HCT116 (cell line): Measurements from ENCODE around the gene HOXC12. TPM values are rescaled to one million over a fixed set of nuclear protein-coding genes. Genes with fewer than 3 reads are reported as not detected.

Experiments
- ATAC-seq: fragments of 200-7000 bp; cut with Tn5 transposase; 2 replicates; pipeline ENCODE4 v1.9.1; 2020; ENCODE audit warnings: mild to moderate bottlenecking, moderate library complexity
- BruUV-seq: library from RNA; stranded (reverse); fragments of 400-500 nt; replicated peaks from 2 replicates; lab custom pipeline; 2021; lab: Mats Ljungman, UMichigan
- CTCF ChIA-PET: fragments of 300-600 bp; sonication (Branson Sonifier 250); formaldehyde crosslinking; loops from one replicate; lab custom pipeline; 2021; ENCODE audit warnings: antibody characterized with exemption; lab: Charles Lee
- POLR2A ChIA-PET: fragments of 300-600, 350-600 bp; sonication (Branson Sonifier 250); formaldehyde crosslinking; loops from one replicate; lab custom pipeline; 2021; ENCODE audit warnings: antibody characterized with exemption; lab: Charles Lee
- RAD21 ChIA-PET, 2 experiments: fragments of 300-600 bp; sonication (Branson Sonifier 250); formaldehyde crosslinking; loops; one replicate each; lab custom pipeline; 2023; ENCODE audit warnings: low total read pairs in 2 of 2; ENCODE audit not compliant: uncharacterized antibody in 2 of 2, unreplicated experiment in 2 of 2, low non-redundant PET in 1 of 2; lab: Charles Lee
- DNase-seq: peaks from one replicate; pipeline ENCODE4 v3.0.0-alpha.2; 2010; ENCODE audit warnings: low read depth, low spot score
- H2AFZ ChIP-seq: fragments of 200-600 bp; shearing (Covaris generic), sonication (generic); 2 replicates; pipeline ENCODE4 v1.6.1; 2017; ENCODE audit warnings: low read depth, mixed run types, mixed read lengths, antibody characterized with exemption, low read length; ENCODE audit not compliant: poor library complexity, severe bottlenecking
- H3K27ac ChIP-seq: 2 replicates; pipeline ENCODE4 v1.5.1; 2012; ENCODE audit warnings: low read depth, low read length
- H3K27me3 ChIP-seq: fragments of 200-600 bp; sonication (generic); 2 replicates; pipeline ENCODE4 v1.6.1; 2016; ENCODE audit warnings: mixed run types, low read length, mixed read lengths; ENCODE audit not compliant: insufficient read depth
- H3K36me3 ChIP-seq, 2 experiments: fragments of 200-500 bp in 1 of 2; fragments of 200-600 bp in 1 of 2; sonication (Bioruptor generic) in 1 of 2; sonication (generic) in 1 of 2; 2 replicates each; pipeline versions ENCODE4 v1.5.1 to v1.6.1; 2014 to 2016; ENCODE audit warnings: low read length in 2 of 2, inconsistent platforms in 1 of 2, mixed read lengths in 1 of 2, mixed run types in 1 of 2; ENCODE audit not compliant: insufficient read depth in 2 of 2, control insufficient read depth in 1 of 2
- H3K4me1 ChIP-seq, 2 experiments: fragments of 200-600 bp in 1 of 2; sonication (generic) in 1 of 2; 2 replicates each; pipeline versions ENCODE4 v1.5.1 to v1.6.1; 2012 to 2017; ENCODE audit warnings: low read length in 2 of 2, inconsistent platforms in 1 of 2, mild to moderate bottlenecking in 1 of 2, mixed read lengths in 1 of 2, mixed run types in 1 of 2, moderate library complexity in 1 of 2; ENCODE audit not compliant: insufficient read depth in 2 of 2, control insufficient read depth in 1 of 2
- H3K4me2 ChIP-seq: fragments of 200-600 bp; sonication (generic); 2 replicates; pipeline ENCODE4 v1.6.1; 2017; ENCODE audit warnings: mixed run types, low read length, mixed read lengths
- H3K4me3 ChIP-seq, 2 experiments: fragments of 200-600 bp in 1 of 2; sonication (generic) in 1 of 2; replicated peaks in 1 of 2; 2 replicates each; pipeline ENCODE4 v1.5.1; 2011 to 2016; ENCODE audit warnings: low read length in 2 of 2, control low read depth in 1 of 2, low read depth in 1 of 2, mild to moderate bottlenecking in 1 of 2, mixed read lengths in 1 of 2, mixed run types in 1 of 2
- H3K79me2 ChIP-seq: fragments of 200-600 bp; sonication (generic); 2 replicates; pipeline ENCODE4 v1.6.1; 2017; ENCODE audit warnings: mild to moderate bottlenecking, mixed run types, low read length, moderate library complexity, mixed read lengths; ENCODE audit not compliant: insufficient read depth
- H3K9ac ChIP-seq: fragments of 200-600 bp; sonication (generic); 2 replicates; pipeline ENCODE4 v1.6.1; 2016; ENCODE audit warnings: low read length, mixed read lengths
- H3K9me2 ChIP-seq: fragments of 200-600 bp; sonication (generic), shearing (Covaris generic); 2 replicates; pipeline ENCODE4 v1.6.1; 2017; ENCODE audit warnings: mixed run types, mild to moderate bottlenecking, moderate library complexity; ENCODE audit not compliant: insufficient read depth
- H3K9me3 ChIP-seq, 2 experiments: fragments of 200-500 bp in 1 of 2; fragments of 200-600 bp in 1 of 2; sonication (Bioruptor generic) in 1 of 2; sonication (generic) in 1 of 2; 2 replicates each; pipeline ENCODE4 v1.6.1; 2014 to 2017; ENCODE audit warnings: low read length in 2 of 2, mixed read lengths in 2 of 2, inconsistent platforms in 1 of 2, low read depth in 1 of 2, mild to moderate bottlenecking in 1 of 2, mixed run types in 1 of 2, moderate library complexity in 1 of 2; ENCODE audit not compliant: control insufficient read depth in 1 of 2, insufficient read depth in 1 of 2
- H4K20me1 ChIP-seq: fragments of 200-600 bp; sonication (generic), shearing (Covaris generic); 2 replicates; pipeline ENCODE4 v1.6.1; 2017; ENCODE audit warnings: mixed run types, mild to moderate bottlenecking, moderate library complexity; ENCODE audit not compliant: insufficient read depth
- CTCF ChIP-seq, 3 experiments: fragments of 200-600 bp in 1 of 3; sonication (generic) in 1 of 3; IDR thresholded peaks in 2 of 3; conservative IDR thresholded peaks in 1 of 3; 2 replicates each; pipeline ENCODE4 v1.5.1; 2012 to 2017; ENCODE audit warnings: low read depth in 2 of 3, low read length in 2 of 3, antibody characterized with exemption in 1 of 3, borderline replicate concordance in 1 of 3, control low read depth in 1 of 3, mild to moderate bottlenecking in 1 of 3, mixed read lengths in 1 of 3, mixed run types in 1 of 3, moderate library complexity in 1 of 3; ENCODE audit not compliant: insufficient read depth in 1 of 3
- EGR1 ChIP-seq: IDR thresholded peaks from 2 replicates; pipeline ENCODE4 v1.6.1; 2012; ENCODE audit warnings: low read depth
- ELF1 ChIP-seq: IDR thresholded peaks from 2 replicates; pipeline ENCODE4 v1.6.1; 2012; ENCODE audit warnings: low read depth, borderline replicate concordance
- JUND ChIP-seq: IDR thresholded peaks from 2 replicates; pipeline ENCODE4 v1.6.1; 2012
- MAX ChIP-seq: IDR thresholded peaks from 2 replicates; pipeline ENCODE4 v1.6.1; 2012
- RAD21 ChIP-seq: IDR thresholded peaks from 2 replicates; pipeline ENCODE4 v1.6.1; 2012; ENCODE audit warnings: low read depth, mild to moderate bottlenecking
- intact Hi-C: fragments of 100-400 bp; cut with micrococcal nuclease; formaldehyde crosslinking; loops from 2 replicates; pipeline ENCODE4 v1.10.0; 2022
- total RNA-seq: library from RNA; stranded (reverse); gene quantifications from one replicate; pipeline ENCODE4 v1.2.1, GENCODE V29; 2021; ENCODE audit not compliant: unreplicated experiment

Gene HOXC12
- total RNA-seq, 1 experiment from 2014 or later = not detected

GRCh38 chr12:53988541-53989226, 34.0 kb downstream of the HOXC12 start:
- no peaks in the 10 kb centered on the region for H3K9me3 ChIP-seq
- H3K27me3 ChIP-seq = no peaks in the 10 kb centered on the region
- H3K79me2 ChIP-seq = no peaks in the 10 kb centered on the region
- no TSS peak for BruUV-seq
- ATAC-seq = peak; percentile 30
- no peaks in the 10 kb centered on the region for H3K36me3 ChIP-seq
- TF ChIP-seq EGR1 = no peak
- no peak for TF ChIP-seq MAX
- H4K20me1 ChIP-seq = no peaks in the 10 kb centered on the region
- H3K9me2 ChIP-seq = no peaks in the 10 kb centered on the region
- ChIA-PET RAD21 (interaction anchor here in 1 of 2 experiments (1.0 kb wide), 1 partner anchor 232 kb away, joined by 5 read pairs; no protein-coding TSS in a partner anchor), POLR2A (interaction anchor here (1.1 kb wide), 1 partner anchor 291 kb away, joined by 3 read pairs; the partner anchor contains the start of gene CBX5), CTCF (interaction anchor here (0.8 to 5.7 kb wide), 8 partner anchors 17 to 336 kb away, joined by 3 to 35 read pairs (median 4); partner anchors contain the start of genes COPZ1 and HOXC5)
- intact Hi-C loops = loop anchor here (5.0 kb wide), 1 partner anchor 221 kb away; no protein-coding TSS in a partner anchor
- no peak for DNase-seq
- no peak overlapping the region for H3K27ac ChIP-seq
- H3K4me1 ChIP-seq = peaks cover 4 to 17% of the 10 kb centered on the region in 2 experiments
- peak overlapping the region; percentile 80 for H3K4me2 ChIP-seq
- H2AFZ ChIP-seq = peak overlapping the region; percentile 60
- H3K4me3 ChIP-seq = peak overlapping the region in 1 of 2 experiments; percentile 49; a peak in 1 of 4 replicates
- peak overlapping the region; percentile 45; the same call in 1 of the 2 replicates for H3K9ac ChIP-seq

GRCh38 chr12:53989227-53990113, 34.8 kb downstream of the HOXC12 start:
- H2AFZ ChIP-seq = peak overlapping the region; percentile 60
- H4K20me1 ChIP-seq = no peaks in the 10 kb centered on the region
- no TSS peak for BruUV-seq
- H3K36me3 ChIP-seq = no peaks in the 10 kb centered on the region
- no peaks in the 10 kb centered on the region for H3K9me2 ChIP-seq
- TF ChIP-seq RAD21 (peak; percentile 77), JUND (no peak), CTCF (IDR thresholded peaks at IDR 0.05 in 2 of 3, conservative IDR thresholded peaks at IDR 0.05 in 1 of 3; ENCODE audit: borderline replicate concordance in 1 of 3, insufficient read depth in 1 of 3, low read depth in 2 of 3, low read length in 2 of 3) (peak; percentile 52 to 81 (median 67)), ELF1 (no peak)
- peak; percentile 57 for ATAC-seq
- no peaks in the 10 kb centered on the region for H3K9me3 ChIP-seq
- peak overlapping the region; percentile 80 for H3K4me2 ChIP-seq
- intact Hi-C loops = loop anchor here (5.0 kb wide), 1 partner anchor 222 kb away; no protein-coding TSS in a partner anchor
- ChIA-PET RAD21 (interaction anchor here in 1 of 2 experiments (0.7 kb wide), 1 partner anchor 200 kb away, joined by 3 read pairs; no protein-coding TSS in a partner anchor), CTCF (interaction anchor here (0.8 to 5.7 kb wide), 7 partner anchors 17 to 220 kb away, joined by 3 to 35 read pairs (median 3); no protein-coding TSS in a partner anchor), POLR2A (interaction anchor here (0.6 to 1.1 kb wide), 2 partner anchors 10 to 474 kb away, joined by 3 read pairs; partner anchors contain the start of gene HOXC9)
- no peaks in the 10 kb centered on the region for H3K79me2 ChIP-seq
- H3K9ac ChIP-seq = peak overlapping the region; percentile 45
- H3K4me1 ChIP-seq = peaks cover 9 to 25% of the 10 kb centered on the region in 2 experiments
- no peak overlapping the region for H3K27ac ChIP-seq
- DNase-seq = no peak
- no peaks in the 10 kb centered on the region for H3K27me3 ChIP-seq
- peak overlapping the region; percentile 30 to 49 for H3K4me3 ChIP-seq
